Measurements from ENCODE around the gene MYO1G. TPM values are rescaled to one million over a fixed set of nuclear protein-coding genes. Genes with fewer than 3 reads are reported as not detected.
A peak's percentile ranks its signal among the peaks of the same experiment; 100 is the strongest.

The MYO1G gene
- total RNA-seq, 1 experiment from 2014 or later: 0.11 TPM

GRCh38 chr7:44987457-44987856 is 8.6 kb upstream of the MYO1G start:
- Histone ChIP-seq H3K79me2 (ENCODE audit: low read length) (peaks cover 39% of the 10 kb centered on the region), H2AFZ (ENCODE audit: low read length) (no peak overlapping the region), H3K4me3 (ENCODE audit: low read length) (peak overlapping the region; percentile 92; the same call in 1 of the 2 replicates), H3K4me2 (ENCODE audit: low read length) (peak overlapping the region; percentile 99), H3K27ac (ENCODE audit: low read length) (no peak overlapping the region), H3K9me3 (ENCODE audit: low read length) (no peaks in the 10 kb centered on the region), H3K4me1 (ENCODE audit: insufficient read depth, low read length) (peaks cover 19% of the 10 kb centered on the region), H3K9me2 (replicated peaks; ENCODE audit: low read length) (no peaks in the 10 kb centered on the region), H3K36me3 (ENCODE audit: low read depth, low read length) (peaks cover 36% of the 10 kb centered on the region), H3F3A (ENCODE audit: low read length, unreplicated experiment) (peaks cover 12% of the 10 kb centered on the region), H4K20me1 (ENCODE audit: low read length) (peaks cover 34% of the 10 kb centered on the region), H3K27me3 (ENCODE audit: low read length) (no peaks in the 10 kb centered on the region), H3K9ac (ENCODE audit: low read length) (peak overlapping the region; percentile 99; the same call in 1 of the 2 replicates)
- ChIA-PET POLR2A (ENCODE audit: unreplicated experiment) (no interaction called here), CTCF (interaction anchor here (0.6 kb wide), 2 partner anchors 10 to 12 kb away, joined by 3 to 5 read pairs; no protein-coding TSS in a partner anchor)
- DNase-seq (no peak), ATAC-seq (no peak)
- intact Hi-C loops (cut with micrococcal nuclease): loop anchor here (5.0 kb wide), 1 partner anchor 100 kb away; the partner anchor contains the start of gene PURB
- no TSS peak for BruUV-seq (replicated peaks)
- TF ChIP-seq EZH2 (IDR thresholded peaks at IDR 0.05; ENCODE audit: low read length, unreplicated experiment): no peak
- TF ChIP-seq CTCF (conservative IDR thresholded peaks at IDR 0.05; ENCODE audit: low read depth, low read length): no peak
- TF ChIP-seq EZH2phosphoT487 (IDR thresholded peaks at IDR 0.05; ENCODE audit: borderline replicate concordance, low read length): no peak

GRCh38 chr7:44986218-44987053 is 7.6 kb upstream of the MYO1G start:
- Histone ChIP-seq H2AFZ (ENCODE audit: low read length) (peak overlapping the region; percentile 87), H4K20me1 (ENCODE audit: low read length) (peaks cover 35% of the 10 kb centered on the region), H3K9me2 (replicated peaks; ENCODE audit: low read length) (no peaks in the 10 kb centered on the region), H3F3A (ENCODE audit: low read length, unreplicated experiment) (peaks cover 13% of the 10 kb centered on the region), H3K9ac (ENCODE audit: low read length) (peak overlapping the region; percentile 99), H3K9me3 (ENCODE audit: low read length) (no peaks in the 10 kb centered on the region), H3K4me3 (ENCODE audit: low read length) (peak overlapping the region; percentile 92), H3K4me2 (ENCODE audit: low read length) (peak overlapping the region; percentile 99), H3K79me2 (ENCODE audit: low read length) (peaks cover 39% of the 10 kb centered on the region), H3K27me3 (ENCODE audit: low read length) (no peaks in the 10 kb centered on the region), H3K4me1 (ENCODE audit: insufficient read depth, low read length) (peaks cover 19% of the 10 kb centered on the region), H3K36me3 (ENCODE audit: low read depth, low read length) (peaks cover 37% of the 10 kb centered on the region), H3K27ac (ENCODE audit: low read length) (peak overlapping the region; percentile 69)
- intact Hi-C loops (cut with micrococcal nuclease): loop anchor here (1.0 to 5.0 kb wide), 2 partner anchors 99 to 125 kb away; partner anchors contain the start of genes PURB and TBRG4
- ChIA-PET CTCF (interaction anchor here (0.6 to 1.3 kb wide), 2 partner anchors 13 to 124 kb away, joined by 5 to 14 read pairs; no protein-coding TSS in a partner anchor), POLR2A (ENCODE audit: unreplicated experiment) (interaction anchor here (0.7 to 1.4 kb wide), 2 partner anchors 13 to 36 kb away, joined by 4 to 18 read pairs; partner anchors contain the start of gene CCM2)
- TF ChIP-seq EZH2phosphoT487 (IDR thresholded peaks at IDR 0.05; ENCODE audit: borderline replicate concordance, low read length) (no peak), EZH2 (IDR thresholded peaks at IDR 0.05; ENCODE audit: low read length, unreplicated experiment) (no peak), CTCF (conservative IDR thresholded peaks at IDR 0.05; ENCODE audit: low read depth, low read length) (no peak)
- ATAC-seq (peak; percentile 98), DNase-seq (peak; percentile 94)
- BruUV-seq (replicated peaks): TSS peak; percentile 58
